Stimulated activated CD8-positive, alpha-beta memory T cell treated with anti-CD3 and anti-CD28 coated beads, Interleukin-2, amount 100 ng/mL, for 1 hour (primary cell): ENCODE results near the gene PARD3.
"Not testable (repeated sequence)": the region's sequence is repeated elsewhere in the genome, so short reads cannot be mapped to it uniquely, and the experiment has no call there.

Source experiments
- DNase-seq, 2 donors: peaks; one replicate each; pipeline ENCODE4 v3.0.0-alpha.2; 2020; ENCODE audit warnings: low read depth in 2 of 2

Gene PARD3

GRCh38 chr10:34079702-34080484 is 735.2 kb downstream of the PARD3 start:
- DNase-seq, result no peak

DNA sequence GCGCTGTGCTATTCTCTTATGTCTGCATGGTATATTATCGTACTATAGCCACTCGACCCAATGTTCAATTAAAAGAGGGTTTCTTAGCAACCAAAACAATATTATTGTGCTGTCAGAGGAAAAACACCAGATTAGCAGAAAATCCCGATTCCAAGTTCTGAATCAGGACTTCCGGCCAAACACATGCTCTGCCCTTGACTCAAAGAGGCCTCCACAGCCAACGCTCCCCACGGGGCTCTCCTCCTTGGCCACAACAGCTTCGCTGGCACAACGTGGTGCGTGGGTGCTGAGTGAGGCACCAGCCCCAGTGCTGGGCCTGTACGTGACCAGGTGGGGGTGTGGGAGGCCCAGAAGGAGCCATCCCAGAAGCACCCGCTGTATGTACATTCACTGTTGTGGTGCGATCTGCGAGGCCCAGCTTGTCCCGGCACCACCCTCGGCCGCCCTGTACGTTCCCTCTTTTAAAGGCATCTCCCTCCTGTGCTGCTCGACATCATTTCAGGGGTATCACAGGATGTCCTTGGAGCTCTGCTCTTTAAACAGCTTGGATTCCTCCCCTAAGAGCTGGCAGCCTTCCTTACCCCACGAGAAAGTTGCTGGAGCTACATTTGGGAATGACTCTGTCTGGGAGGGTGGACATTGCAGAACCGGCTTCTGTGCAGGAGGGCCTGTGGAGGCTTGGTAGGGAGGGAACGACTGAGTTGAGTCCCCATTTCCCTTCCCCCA is 736.2 kb downstream of the PARD3 start:
- no peak for DNase-seq

GRCh38 chr10:34078017-34078744 is 736.9 kb downstream of the PARD3 start:
- DNase-seq, result no peak

- no peak for DNase-seq
Measured at GRCh38 chr10:34076443-34076842, 738.7 kb downstream of the PARD3 start.

DNA sequence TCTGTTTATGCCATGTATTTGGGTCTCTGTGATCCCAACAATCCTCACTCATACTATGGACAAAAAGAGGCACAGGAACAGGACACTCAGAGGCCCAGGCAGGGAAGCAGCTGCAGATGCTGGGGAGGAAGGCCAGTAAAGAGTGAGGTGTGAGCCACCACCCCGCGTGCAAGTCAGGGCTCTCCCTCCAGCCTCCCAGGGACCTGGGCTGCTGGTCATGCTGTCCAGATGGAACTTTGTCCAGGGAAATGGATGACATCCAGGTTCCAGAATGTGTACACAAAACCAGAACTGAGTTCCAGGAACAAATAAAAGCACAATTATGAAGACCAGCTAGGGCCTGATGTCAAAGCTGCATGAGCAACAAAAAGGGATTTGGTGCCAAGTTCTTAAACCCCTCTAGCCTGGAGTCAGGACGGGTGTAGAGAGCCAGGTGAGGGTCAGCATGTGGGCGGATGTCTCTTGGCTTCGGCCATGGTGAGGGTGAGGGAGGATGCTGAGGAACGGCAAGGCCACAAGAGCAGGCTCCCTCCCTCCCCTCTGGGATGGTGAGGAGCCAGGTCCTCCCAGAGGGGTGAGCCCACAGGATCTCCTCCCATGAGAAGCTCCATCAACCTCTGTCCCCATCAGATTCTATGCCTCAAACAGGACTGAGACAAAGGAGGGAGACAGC is 739.7 kb downstream of the PARD3 start:
- no peak for DNase-seq

DNA sequence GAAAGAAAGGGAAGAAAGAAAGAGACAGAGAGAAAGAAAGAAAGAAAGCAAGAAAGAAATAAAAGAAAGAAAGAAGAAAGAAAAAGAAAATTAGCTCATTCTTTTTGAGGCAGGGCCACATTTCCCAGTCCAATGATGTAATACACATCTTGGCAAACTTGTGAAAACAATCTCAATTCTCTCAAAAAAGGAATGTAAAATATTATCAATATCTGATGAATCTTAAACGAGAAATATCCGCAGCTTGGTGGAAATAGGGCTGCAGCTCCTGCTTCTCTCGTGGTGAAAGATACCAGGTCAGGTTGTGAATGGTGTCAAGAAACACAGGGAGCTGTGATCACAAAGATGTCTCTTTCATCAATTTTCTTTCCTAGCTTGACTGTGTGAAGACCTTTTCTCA is 741.0 kb downstream of the PARD3 start:
- DNase-seq, result no peak

- DNase-seq, result not testable (repeated sequence)
Measured at GRCh38 chr10:34067741-34068140, 747.4 kb downstream of the PARD3 start.

DNA sequence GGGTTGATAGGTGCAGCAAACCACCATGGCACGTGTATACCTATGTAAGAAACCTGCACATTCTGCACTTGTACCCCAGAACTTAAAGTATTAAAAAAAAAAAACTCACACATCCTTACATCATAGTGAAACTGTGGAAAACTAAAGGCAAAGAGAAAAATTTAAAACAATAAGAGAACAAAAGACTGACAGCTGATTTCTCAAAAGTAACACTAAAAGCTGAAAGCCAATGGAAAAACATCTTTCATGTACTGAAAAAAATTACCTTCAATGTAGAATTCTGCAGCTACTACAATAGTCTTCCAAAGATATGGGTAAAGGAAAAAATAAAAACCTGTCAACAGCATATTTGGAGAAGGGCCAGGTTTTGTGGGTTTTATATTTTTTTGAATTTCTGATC is 751.5 kb downstream of the PARD3 start:
- DNase-seq, result no peak

DNA sequence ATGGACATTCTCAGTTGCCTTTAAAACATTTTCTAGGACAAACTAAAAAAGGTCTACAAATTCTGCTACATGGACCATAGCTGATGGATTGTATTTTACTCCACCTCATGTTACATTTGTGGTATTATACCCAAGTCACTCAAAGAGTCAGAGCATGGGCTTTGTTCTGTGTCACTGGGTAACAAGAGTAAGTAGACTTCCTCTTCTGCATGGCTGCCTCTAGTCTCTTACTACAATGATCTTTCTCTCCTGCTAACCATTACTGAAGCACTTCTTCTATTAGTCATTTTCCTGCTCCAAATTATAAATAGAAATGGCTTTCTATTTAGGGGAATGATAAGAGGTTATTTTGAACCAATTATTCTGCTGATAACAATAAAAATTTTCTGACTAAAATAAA is 753.3 kb downstream of the PARD3 start:
- DNase-seq, result no peak
